ENCODE measurements around the gene RAB7B. TPM values are rescaled to one million over a fixed set of nuclear protein-coding genes. Genes with fewer than 3 reads are reported as not detected.

The RAB7B gene
- total RNA-seq, 2 donors from 2014 or later: 0.78 TPM; not detected in 1

GRCh38 chr1:205947024-205947423 lies 56.2 kb downstream of the RAB7B start:
- ATAC-seq (peak; percentile 50), DNase-seq (peak; percentile 29 to 72 (median 56))
- Histone ChIP-seq H3K9me3 (no peaks in the 10 kb centered on the region), H3K4me1 (peaks cover 31% of the 10 kb centered on the region), H3K4me3 (no peak overlapping the region), H3K27me3 (no peaks in the 10 kb centered on the region), H3K36me3 (replicated peaks in 1 of 2; ENCODE audit: insufficient read depth in 1 of 2, low read depth in 2 of 2) (no peaks in the 10 kb centered on the region), H3K27ac (no peak overlapping the region)
- intact Hi-C loops (cut with DNase I): no loop called here
- no peak for TF ChIP-seq POLR2A (IDR thresholded peaks at IDR 0.05)
- no peak for TF ChIP-seq CTCF (IDR thresholded peaks at IDR 0.05)
- 30 to 45% methylated on average over 4 of the region's 4 CpGs for WGBS, 2 donors

DNA sequence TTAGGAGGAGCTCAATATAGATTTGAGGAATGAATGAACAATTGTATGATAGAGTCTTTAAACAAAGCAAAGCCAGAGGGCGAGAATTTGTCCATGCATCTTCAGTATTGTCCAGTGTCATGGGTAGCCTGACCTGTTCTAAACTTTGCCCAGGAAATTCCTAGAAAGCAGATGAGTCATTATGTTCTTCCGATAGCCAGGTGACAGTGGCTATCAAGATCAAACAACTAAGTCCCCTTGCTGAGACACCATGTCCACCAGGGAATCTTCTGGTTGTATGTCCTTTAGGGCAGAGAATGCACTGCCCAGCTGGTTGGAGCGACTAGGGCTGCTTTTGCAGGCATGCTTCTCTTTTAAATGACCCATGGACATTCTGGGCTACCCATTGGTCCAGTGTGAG lies 58.1 kb downstream of the RAB7B start:
- WGBS, 2 donors: 72 to 79% methylated on average over 3 of the region's 3 CpGs
- Histone ChIP-seq H3K27ac (no peak overlapping the region), H3K4me1 (peaks cover 34% of the 10 kb centered on the region), H3K27me3 (no peaks in the 10 kb centered on the region), H3K9me3 (no peaks in the 10 kb centered on the region), H3K36me3 (replicated peaks in 1 of 2; ENCODE audit: insufficient read depth in 1 of 2, low read depth in 2 of 2) (no peaks in the 10 kb centered on the region), H3K4me3 (no peak overlapping the region)
- TF ChIP-seq POLR2A (IDR thresholded peaks at IDR 0.05) (no peak), CTCF (IDR thresholded peaks at IDR 0.05) (no peak)
- intact Hi-C loops (cut with DNase I): no loop called here
- no peak for ATAC-seq
- no peak for DNase-seq

- no peak for DNase-seq
- H3K27me3 ChIP-seq: no peaks in the 10 kb centered on the region
- no peak for ATAC-seq
Observed at GRCh38 chr1:205944525-205944924, 58.7 kb downstream of the RAB7B start.

DNA sequence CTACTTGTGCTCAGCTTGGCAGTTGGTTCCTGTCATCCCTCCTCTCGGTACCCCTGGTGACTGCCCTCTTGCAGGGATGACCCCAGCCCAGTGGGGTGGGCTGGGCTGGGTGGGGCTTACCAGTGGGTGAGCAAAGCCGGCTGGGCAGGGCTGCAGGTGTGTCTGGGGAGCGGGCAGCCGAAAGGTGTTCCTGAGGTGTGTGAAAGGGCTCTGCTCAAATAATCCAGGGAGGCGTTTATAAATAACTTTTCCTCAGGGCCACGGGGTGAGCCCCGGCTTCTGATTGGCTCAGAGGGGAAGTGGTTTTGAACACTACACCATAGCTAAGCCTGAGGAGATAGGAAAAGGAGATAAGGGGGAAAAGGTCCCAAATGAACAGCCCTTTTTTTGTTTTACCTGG lies 60.0 kb downstream of the RAB7B start, which contains the start of gene SLC26A9:
Gene SLC26A9 (minus strand): TSS at position 212 of the 400 bp plus-strand sequence. CDS start 7,636 bp downstream, outside the sequence.
- Histone ChIP-seq H3K9me3 (no peaks in the 10 kb centered on the region), H3K27me3 (no peaks in the 10 kb centered on the region), H3K4me1 (peaks cover 38% of the 10 kb centered on the region), H3K27ac (no peak within 1 kb of the TSS), H3K36me3 (replicated peaks in 1 of 2; ENCODE audit: insufficient read depth in 1 of 2, low read depth in 2 of 2) (no peaks in the 10 kb centered on the region), H3K4me3 (no peak within 1 kb of the TSS)
- no peak for DNase-seq
- TF ChIP-seq CTCF (IDR thresholded peaks at IDR 0.05): no peak
- TF ChIP-seq POLR2A (IDR thresholded peaks at IDR 0.05): no peak
- ATAC-seq: no peak
- intact Hi-C loops (cut with DNase I): no loop called here
- WGBS, 2 donors: 52 to 57% methylated on average over 6 to 7 of the region's 7 CpGs

More at GRCh38 chr1:205944525-205944924, 58.7 kb downstream of the RAB7B start:
- H3K4me1 ChIP-seq: peaks cover 34% of the 10 kb centered on the region
- intact Hi-C loops (cut with DNase I): no loop called here
- WGBS, 2 donors: 65 to 80% methylated on average over 4 of the region's 4 CpGs
- no peak overlapping the region for H3K27ac ChIP-seq
- no peaks in the 10 kb centered on the region for H3K36me3 ChIP-seq (replicated peaks in 1 of 2; ENCODE audit: insufficient read depth in 1 of 2, low read depth in 2 of 2)
- no peak overlapping the region for H3K4me3 ChIP-seq
- no peaks in the 10 kb centered on the region for H3K9me3 ChIP-seq
- TF ChIP-seq POLR2A (IDR thresholded peaks at IDR 0.05) (no peak), CTCF (IDR thresholded peaks at IDR 0.05) (no peak)

GRCh38 chr1:205942631-205943159 lies 60.5 kb downstream of the RAB7B start:
- no peak for TF ChIP-seq POLR2A (IDR thresholded peaks at IDR 0.05)
- no peak for TF ChIP-seq CTCF (IDR thresholded peaks at IDR 0.05)
- Histone ChIP-seq H3K36me3 (replicated peaks in 1 of 2; ENCODE audit: insufficient read depth in 1 of 2, low read depth in 2 of 2) (no peaks in the 10 kb centered on the region), H3K4me1 (peaks cover 38% of the 10 kb centered on the region), H3K9me3 (no peaks in the 10 kb centered on the region), H3K27ac (no peak overlapping the region), H3K27me3 (no peaks in the 10 kb centered on the region), H3K4me3 (no peak overlapping the region)
- DNase-seq (no peak), ATAC-seq (no peak)
- WGBS, 2 donors: 87 to 89% methylated on average over 12 of the region's 12 CpGs
- intact Hi-C loops (cut with DNase I): no loop called here

Measured in body of pancreas (tissue), 4 donors.